Cardiac fibroblast (primary cell): ENCODE results near the gene MAP2K6.

ENCODE experiments used
- DNase-seq, 2 donors: peaks; one replicate each; pipeline versions ENCODE4 v3.0.0 to v3.0.0-alpha.2; 2010; ENCODE audit warnings: low read depth in 2 of 2
- H3K4me3 ChIP-seq, 2 donors: replicated peaks in 1 of 2; 1 replicate in 1 of 2; 2 replicates in 1 of 2; pipeline ENCODE4 v1.5.1; 2011; ENCODE audit warnings: low read depth in 2 of 2, low read length in 2 of 2, mild to moderate bottlenecking in 2 of 2, moderate library complexity in 1 of 2
- TF ChIP-seq, protein P1 (sequence below): IDR thresholded peaks from one replicate; pipeline ENCODE4 v1.5.1; 2011; ENCODE audit warnings: low read depth, mild to moderate bottlenecking, low read length, inconsistent platforms

MAP2K6 gene

DNA sequence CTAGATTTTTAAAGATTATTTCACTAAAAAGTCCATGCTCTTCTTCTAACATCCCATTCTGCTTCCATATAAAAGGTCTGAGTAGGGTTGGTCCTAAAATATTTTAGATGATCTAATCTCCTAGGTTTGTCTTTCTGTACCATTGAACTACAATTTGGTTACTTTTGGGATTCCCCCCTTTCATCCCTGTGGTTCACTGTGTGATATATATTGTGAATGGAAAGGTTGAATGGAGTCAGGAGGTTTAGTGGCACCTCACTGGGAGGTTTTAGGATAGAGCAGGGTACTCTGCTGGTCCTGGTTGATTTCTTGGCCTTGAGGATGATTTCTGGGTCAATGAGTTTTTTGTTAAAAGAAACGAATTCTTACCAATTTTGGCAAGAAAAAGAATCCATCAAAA is 29.5 kb downstream of the MAP2K6 start:
- no peak for DNase-seq

DNA sequence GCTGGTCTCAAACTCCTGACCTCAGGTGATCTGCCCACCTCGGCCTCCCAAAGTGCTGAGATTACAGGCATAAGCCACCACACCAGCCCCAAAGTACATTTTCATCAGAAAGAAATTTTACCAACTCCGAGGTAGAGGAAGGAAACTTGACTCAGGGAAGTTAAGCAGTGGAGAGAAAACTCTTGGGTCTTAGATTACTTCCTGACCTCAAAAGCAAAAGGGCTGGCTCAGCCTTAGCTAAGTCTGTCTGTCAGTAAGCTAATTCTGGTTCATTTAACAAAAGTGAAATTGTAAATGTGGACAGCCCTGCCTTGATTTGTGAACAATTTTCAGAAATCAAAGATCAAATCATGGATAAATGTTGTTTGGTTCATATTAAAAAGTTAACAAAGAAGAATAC is 30.6 kb downstream of the MAP2K6 start:
- no peak for DNase-seq
- TF ChIP-seq, protein P1, sequence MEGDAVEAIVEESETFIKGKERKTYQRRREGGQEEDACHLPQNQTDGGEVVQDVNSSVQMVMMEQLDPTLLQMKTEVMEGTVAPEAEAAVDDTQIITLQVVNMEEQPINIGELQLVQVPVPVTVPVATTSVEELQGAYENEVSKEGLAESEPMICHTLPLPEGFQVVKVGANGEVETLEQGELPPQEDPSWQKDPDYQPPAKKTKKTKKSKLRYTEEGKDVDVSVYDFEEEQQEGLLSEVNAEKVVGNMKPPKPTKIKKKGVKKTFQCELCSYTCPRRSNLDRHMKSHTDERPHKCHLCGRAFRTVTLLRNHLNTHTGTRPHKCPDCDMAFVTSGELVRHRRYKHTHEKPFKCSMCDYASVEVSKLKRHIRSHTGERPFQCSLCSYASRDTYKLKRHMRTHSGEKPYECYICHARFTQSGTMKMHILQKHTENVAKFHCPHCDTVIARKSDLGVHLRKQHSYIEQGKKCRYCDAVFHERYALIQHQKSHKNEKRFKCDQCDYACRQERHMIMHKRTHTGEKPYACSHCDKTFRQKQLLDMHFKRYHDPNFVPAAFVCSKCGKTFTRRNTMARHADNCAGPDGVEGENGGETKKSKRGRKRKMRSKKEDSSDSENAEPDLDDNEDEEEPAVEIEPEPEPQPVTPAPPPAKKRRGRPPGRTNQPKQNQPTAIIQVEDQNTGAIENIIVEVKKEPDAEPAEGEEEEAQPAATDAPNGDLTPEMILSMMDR = no peak

More for the DNA sequence above, 29.5 kb downstream of the MAP2K6 start:
- no peak overlapping the region for H3K4me3 ChIP-seq
- TF ChIP-seq, protein P1 = no peak

DNA sequence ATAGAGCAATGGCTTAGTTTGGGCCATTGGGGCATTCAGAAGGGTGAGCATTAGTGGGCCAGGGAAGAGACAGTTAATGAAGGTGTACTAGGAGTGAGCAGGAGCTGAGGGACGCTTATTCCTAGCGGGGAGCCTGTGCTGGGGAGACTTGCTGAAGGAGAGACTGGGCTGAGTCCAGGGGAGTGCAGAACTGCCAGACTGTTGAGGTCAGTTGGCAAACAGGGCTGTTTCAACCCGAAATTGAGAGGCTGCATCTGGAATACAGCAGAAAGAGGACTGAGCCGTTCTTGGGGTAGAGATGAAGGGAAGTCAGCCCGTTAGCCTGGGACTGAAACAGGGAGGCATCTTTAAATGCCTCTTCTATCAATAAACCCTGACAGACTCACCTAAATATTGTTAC is 33.2 kb downstream of the MAP2K6 start:
- DNase-seq = no peak
- H3K4me3 ChIP-seq = no peak overlapping the region
- TF ChIP-seq, protein P1 = no peak

More for the DNA sequence above, 30.6 kb downstream of the MAP2K6 start:
- no peak overlapping the region for H3K4me3 ChIP-seq

DNA sequence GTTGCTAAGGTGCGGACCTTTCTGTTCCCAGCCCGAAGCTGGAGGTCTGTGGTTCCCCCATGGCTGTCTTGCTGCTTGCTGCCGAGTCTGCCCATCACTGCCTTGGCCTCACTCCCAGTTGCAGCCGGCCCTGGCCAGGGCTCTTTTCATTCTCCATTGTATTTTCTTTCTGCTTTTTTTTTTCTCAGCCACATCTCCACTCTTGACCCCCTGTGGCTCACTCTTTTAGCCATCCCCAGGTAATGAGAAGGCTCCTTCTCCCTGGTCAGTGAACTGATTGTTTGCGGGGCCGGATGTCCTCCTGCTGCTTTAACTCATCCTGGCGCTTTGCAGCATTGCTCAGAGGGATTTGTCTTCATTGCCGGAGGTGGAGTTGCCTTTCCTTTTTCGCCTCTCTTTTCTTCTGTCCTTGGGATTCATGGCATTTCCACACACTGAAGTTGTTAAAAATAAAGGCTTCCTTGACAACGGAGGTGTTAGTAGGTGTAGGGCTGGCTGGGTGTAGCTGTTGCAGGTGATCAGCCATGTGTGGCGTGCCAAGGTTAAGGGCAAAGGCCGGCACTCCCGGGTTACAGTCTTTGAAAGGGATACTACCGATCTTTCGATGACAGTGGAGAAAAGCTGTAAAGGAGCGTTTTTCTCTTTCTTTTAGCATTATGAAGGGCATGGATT is 34.1 kb downstream of the MAP2K6 start:
- H3K4me3 ChIP-seq = no peak overlapping the region
- TF ChIP-seq, protein P1 = no peak
- peak in 1 of 2 donors; percentile 22 for DNase-seq

DNA sequence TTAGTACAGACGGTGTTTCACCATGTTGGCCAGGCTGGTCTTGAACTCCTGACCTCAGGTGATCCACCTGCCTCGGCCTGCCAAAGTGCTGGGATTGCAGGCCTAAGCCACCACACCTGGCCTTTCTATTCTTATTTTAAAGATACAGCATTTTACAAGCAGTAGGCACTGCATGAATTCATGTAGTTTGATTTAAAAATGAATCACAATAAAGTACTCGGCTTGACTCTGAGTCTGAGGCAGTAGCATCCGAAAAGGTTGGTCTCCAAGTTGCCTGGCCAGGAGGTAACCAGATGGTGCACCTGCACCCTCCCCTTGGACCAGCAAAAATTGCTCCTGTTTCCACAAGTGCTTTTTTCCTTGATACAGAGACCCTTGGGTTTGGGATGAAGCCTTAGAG is 35.6 kb downstream of the MAP2K6 start:
- TF ChIP-seq, protein P1 = no peak

DNA sequence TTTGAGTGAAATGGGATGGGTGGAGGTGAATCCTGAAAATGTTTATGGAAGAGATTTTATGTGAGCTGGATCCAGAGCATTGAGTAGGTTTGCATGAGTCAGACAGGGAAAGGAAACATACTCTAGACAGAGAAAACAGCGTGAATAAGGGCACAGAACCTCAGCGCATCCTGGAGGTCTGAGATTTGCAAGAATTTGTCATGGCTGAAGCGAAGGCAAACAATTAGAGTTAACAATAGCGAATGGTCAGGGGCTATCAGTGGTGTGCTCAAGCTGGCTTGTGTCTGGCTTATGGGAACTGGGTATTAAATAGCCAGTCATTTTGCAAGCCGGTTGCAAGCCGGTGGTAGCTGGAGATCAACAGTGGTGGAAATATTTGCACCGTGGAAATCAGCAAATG is 36.4 kb downstream of the MAP2K6 start:
- TF ChIP-seq, protein P1 = no peak
- H3K4me3 ChIP-seq = no peak overlapping the region
- peak in 1 of 2 donors; percentile 5 for DNase-seq

More for the DNA sequence above, 35.6 kb downstream of the MAP2K6 start:
- DNase-seq = no peak
- no peak overlapping the region for H3K4me3 ChIP-seq
